Renal cortical epithelial cell (primary cell): ENCODE data around the gene SMCHD1. TPM values are rescaled to one million over a fixed set of nuclear protein-coding genes. Genes with fewer than 3 reads are reported as not detected.
"Not testable (repeated sequence)": the region's sequence is repeated elsewhere in the genome, so short reads cannot be mapped to it uniquely, and the experiment has no call there.

ENCODE experiments used
- DNase-seq: peaks from one replicate; pipeline ENCODE4 v3.0.0-alpha.2; 2011; ENCODE audit warnings: low read depth
- total RNA-seq: library from RNA; depleted of rRNA; stranded (reverse); fragments of >200 nt; gene quantifications from 2 replicates; pipeline ENCODE4 v1.2.3, GENCODE V29; 2014

The SMCHD1 gene
- total RNA-seq, 1 donor from 2014 or later, result 52.7 TPM

GRCh38 chr18:2657788-2658458, 2.4 kb downstream of the SMCHD1 start:
- DNase-seq, result peak; percentile 76

- DNase-seq, result not testable (repeated sequence)
Observed at GRCh38 chr18:2660849-2661248, 5.3 kb downstream of the SMCHD1 start.

DNA sequence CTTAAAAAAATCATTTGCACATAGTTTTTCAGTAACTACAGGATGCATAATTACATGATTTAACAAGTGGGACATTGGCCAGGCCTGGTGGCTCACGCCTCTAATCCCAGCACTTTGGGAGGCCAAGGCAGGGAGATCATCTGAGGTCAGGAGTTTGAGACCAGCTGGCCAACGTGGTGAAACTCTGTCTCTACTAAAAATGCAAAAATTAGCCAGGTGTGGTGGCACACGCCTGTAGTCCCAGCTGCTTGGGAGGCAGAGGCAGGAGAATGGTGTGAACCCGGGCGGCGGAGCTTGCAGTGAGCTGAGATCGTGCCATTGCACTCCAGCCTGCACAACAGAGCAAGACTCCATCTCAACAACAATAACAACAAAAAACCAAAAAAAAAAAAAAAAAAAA, 6.8 kb downstream of the SMCHD1 start:
- not testable (repeated sequence) for DNase-seq

- no peak for DNase-seq
Observed at GRCh38 chr18:2662990-2663389, 7.5 kb downstream of the SMCHD1 start.

- no peak for DNase-seq
Observed at GRCh38 chr18:2672410-2672809, 16.9 kb downstream of the SMCHD1 start.

DNA sequence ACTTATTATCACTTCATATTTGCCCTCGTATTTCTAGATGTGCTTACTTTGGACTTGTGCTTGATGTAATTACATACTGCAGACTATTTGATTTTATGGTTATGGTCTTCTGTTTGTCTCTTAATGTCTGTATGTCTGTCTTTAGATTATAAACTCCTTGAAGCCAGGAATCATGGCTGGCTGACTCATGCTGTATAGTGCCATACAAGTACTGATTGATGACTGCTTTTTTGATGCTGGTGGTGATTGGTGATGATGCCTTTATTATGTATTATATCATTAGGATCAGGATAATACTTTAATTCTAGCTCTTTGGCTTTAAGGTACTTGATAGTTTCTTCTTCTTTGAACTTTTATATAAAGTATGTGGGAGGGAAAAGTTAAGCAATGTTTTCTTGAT, 17.3 kb downstream of the SMCHD1 start:
- DNase-seq, result no peak

DNA sequence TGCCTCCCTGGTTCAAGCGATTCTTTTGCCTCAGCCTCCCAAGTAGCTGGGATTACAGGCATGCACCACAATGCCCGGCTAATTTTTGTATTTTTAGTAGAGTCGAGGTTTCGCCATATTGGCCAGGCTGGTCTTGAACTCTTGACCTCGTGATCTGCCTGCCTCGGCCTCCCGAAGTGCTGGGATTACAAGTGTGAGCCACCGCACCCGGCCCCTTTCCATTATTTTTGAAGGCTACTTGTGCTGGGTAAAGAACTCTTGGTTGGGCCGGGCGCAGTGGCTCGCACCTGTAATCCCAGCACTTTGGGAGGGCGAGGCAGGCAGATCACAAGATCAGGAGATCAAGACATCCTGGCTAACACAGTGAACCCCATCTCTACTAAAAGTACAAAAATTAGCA, 23.4 kb downstream of the SMCHD1 start:
- DNase-seq, result not testable (repeated sequence)

GRCh38 chr18:2680216-2680792, 24.8 kb downstream of the SMCHD1 start:
- DNase-seq, result peak; percentile 53

DNA sequence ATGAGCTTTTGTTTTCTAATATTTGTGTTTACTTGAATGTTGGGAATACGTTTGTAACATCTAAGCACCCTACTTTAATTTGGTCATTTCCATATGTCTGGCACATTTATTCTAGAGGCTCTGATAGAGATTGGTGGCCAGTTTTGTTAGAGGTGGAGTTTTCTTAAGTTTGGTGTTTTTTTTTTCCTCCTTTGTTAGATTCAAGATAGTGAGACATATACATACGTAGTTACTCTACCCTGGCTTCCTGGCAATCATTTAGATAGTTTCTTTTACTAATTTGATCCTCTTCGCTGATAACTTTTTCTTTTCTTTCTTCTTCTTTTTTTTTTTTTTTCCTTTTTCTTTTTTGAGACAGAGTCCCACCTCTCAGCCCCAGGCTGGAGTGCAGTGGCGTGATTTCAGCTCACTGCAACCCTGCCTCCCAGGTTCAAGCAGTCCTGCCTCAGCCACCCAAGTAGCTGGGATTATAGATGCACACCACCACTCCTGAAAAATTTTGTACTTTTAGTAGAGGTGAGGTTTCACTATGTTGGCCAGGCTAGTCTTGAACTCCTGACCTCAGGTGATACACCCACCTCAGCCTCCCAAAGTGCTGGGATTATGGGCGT, 26.6 kb downstream of the SMCHD1 start:
- no peak for DNase-seq

- DNase-seq, result peak; percentile 9
Observed at GRCh38 chr18:2683055-2683454, 27.5 kb downstream of the SMCHD1 start.

- DNase-seq, result peak; percentile 22
Observed at GRCh38 chr18:2686349-2686968, 30.9 kb downstream of the SMCHD1 start.

- no peak for DNase-seq
Observed at GRCh38 chr18:2687390-2688001, 32.0 kb downstream of the SMCHD1 start.

DNA sequence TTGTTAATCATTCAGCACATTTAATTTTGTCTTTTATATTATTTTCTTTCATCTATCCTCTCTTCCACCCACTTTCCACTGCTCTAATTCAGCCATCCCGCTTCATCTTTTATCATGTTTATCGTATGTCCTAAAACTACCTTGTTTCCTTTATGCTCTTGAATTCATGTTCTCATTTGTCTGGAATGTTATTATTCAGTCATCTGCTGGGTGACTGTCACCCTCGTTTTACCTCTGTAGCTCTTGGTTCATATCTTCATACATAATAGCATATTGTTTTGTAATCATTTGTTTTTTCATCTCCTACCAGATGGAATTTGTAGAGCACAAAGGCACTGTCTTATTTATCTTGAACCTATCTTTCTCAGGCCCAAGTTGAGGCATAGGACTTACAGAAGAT, 37.0 kb downstream of the SMCHD1 start:
- no peak for DNase-seq

GRCh38 chr18:2697184-2697583, 41.7 kb downstream of the SMCHD1 start:
- DNase-seq, result no peak

DNA sequence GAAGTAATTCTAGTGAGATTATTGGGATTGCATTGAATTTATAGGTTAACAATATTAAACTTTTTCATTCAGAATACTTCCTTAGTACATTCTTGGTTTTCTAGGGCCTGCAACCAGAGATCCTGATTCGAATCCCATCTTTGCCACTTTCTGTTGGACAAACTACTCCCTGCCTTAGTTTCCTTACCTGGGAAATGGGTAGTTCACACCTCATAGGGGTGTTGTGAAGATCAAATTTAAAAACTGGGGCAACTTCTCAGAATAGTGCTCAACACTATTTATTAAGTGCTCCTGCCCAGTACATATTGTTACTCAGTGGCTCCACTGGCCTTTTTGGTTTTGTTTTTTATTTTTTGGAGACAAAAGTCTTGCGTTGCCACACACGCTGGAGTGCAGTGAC, 43.5 kb downstream of the SMCHD1 start:
- no peak for DNase-seq

- DNase-seq, result no peak
Observed at GRCh38 chr18:2704541-2704940, 49.0 kb downstream of the SMCHD1 start.

- no peak for DNase-seq
Observed at GRCh38 chr18:2706903-2707302, 51.4 kb downstream of the SMCHD1 start.

DNA sequence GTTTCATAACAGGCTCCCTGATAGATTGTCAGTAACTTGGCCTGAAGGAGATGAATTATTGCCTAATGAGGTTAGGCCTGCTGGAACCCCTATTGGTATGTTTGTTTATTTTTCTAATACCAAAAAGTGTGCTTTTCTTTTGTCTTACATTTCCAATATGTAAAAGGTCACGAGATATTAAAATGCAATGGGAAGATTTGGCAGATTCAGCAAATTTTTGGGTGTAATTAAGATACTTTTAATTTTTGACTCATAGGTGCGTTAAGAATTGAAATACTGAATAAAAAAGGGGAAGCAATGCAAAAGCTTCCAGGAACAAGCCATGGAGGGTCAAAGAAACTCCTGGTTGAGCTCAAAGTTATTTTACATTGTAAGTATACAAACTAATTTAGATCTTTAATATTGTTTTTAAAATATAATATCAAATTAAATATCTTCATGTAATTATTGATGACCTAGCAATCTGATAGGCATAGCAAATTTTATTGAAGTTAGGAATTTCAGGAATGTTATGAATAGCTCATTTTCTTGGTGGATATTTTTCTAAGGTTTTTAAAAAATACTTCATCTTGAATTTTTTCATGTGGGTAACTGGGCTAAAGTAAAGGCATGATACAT, 52.1 kb downstream of the SMCHD1 start:
- DNase-seq, result no peak

DNA sequence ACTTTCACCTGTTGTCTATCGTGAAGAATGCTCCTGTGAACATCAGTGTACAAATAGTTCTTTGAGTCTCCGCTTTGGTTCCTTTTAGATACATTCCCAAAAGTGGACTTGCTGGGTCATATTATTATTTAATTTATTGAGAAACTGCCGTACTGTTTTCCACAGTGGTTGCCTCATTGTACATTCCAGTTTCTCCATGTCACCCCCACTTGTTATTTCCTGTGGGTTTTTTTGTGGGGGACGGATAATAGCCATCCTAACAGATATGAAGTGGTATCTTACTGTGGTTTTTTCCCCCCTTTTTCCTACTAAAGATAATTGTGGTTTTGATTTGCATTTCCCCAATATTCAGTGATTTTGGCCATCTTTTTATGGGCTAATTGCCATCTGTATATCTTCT, 53.8 kb downstream of the SMCHD1 start:
- no peak for DNase-seq

DNA sequence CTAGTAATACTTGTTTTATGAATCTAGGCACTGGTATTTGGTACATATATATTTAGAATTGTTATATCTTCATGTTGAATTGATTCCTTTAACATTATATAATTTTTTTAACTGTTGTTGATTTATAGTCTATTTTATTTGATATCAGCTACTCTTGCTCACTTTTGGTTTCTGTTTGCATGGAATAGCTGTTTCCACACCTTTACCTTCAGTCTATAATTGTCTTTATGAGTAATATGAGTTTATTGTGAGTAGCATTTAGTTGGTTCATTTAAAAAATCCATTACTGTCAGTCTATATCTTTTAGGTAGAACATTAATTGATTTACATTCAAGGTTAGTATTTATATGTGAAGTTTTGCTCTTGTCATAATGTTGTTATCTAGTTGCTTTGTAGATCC, 58.6 kb downstream of the SMCHD1 start:
- no peak for DNase-seq

DNA sequence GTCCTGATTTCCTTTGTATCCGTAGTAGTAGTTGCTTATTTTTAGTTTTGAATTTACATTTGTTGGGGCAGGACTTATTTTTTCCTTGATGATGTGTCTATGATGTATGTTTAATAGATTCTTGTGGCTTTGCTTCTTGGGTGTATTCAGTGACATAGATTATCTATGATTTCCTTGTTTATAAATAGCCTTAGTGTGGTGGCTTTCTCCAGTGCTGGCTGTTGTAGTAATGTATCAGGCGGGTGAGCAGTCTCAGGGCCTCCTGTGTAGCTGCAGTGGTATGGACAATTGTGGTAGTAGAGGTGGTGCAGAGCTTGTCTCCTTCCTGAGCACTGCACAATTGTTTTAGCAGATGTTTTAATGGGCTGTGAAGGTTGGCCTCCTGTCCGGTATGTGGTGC, 60.5 kb downstream of the SMCHD1 start:
- no peak for DNase-seq
